Measurements from ENCODE around the gene SH3BP5.

Gene SH3BP5

DNA sequence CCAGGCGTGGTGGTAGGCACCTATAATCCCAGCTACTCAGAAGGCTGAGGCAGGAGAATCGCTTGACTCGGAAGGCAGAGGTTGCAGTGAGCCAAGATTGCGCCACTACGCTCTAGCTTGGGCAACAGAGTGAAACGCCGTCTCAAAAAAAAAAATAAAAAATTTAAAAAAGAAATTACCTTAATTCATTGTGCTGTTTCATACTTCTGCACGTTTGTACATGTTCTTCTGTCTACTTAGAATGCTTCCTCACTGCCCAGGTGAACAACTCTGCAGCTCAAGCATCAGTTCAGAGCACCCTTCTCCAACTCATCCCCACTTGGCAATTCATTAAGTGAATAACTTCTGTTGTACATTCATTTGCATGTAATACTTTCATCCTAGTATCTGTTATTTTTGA lies 112.3 kb downstream of the SH3BP5 start:
- TF ChIP-seq EP300 (IDR thresholded peaks at IDR 0.05; ENCODE audit: borderline replicate concordance) (no peak), TEAD4 (IDR thresholded peaks at IDR 0.05) (no peak), CREB1 (IDR thresholded peaks at IDR 0.05; ENCODE audit: low read depth) (no peak), TAF1 (IDR thresholded peaks at IDR 0.05; ENCODE audit: low read depth) (no peak), RAD21 (IDR thresholded peaks at IDR 0.05; ENCODE audit: low read depth) (no peak), CEBPB (IDR thresholded peaks at IDR 0.05) (no peak), ZBTB7A (IDR thresholded peaks at IDR 0.05; ENCODE audit: low read depth) (no peak), EGR1 (IDR thresholded peaks at IDR 0.05) (no peak), NFIC (IDR thresholded peaks at IDR 0.05) (no peak), TCF12 (IDR thresholded peaks at IDR 0.05; ENCODE audit: low read depth) (no peak), FOXM1 (IDR thresholded peaks at IDR 0.05; ENCODE audit: borderline replicate concordance, low read depth) (no peak), YY1 (IDR thresholded peaks at IDR 0.05; ENCODE audit: low read depth) (no peak)
- TF ChIP-seq, protein P1, sequence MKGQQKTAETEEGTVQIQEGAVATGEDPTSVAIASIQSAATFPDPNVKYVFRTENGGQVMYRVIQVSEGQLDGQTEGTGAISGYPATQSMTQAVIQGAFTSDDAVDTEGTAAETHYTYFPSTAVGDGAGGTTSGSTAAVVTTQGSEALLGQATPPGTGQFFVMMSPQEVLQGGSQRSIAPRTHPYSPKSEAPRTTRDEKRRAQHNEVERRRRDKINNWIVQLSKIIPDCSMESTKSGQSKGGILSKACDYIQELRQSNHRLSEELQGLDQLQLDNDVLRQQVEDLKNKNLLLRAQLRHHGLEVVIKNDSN (IDR thresholded peaks at IDR 0.05) = no peak
- TF ChIP-seq, protein P2, sequence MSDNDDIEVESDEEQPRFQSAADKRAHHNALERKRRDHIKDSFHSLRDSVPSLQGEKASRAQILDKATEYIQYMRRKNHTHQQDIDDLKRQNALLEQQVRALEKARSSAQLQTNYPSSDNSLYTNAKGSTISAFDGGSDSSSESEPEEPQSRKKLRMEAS (IDR thresholded peaks at IDR 0.05) = no peak
- TF ChIP-seq, protein P3, sequence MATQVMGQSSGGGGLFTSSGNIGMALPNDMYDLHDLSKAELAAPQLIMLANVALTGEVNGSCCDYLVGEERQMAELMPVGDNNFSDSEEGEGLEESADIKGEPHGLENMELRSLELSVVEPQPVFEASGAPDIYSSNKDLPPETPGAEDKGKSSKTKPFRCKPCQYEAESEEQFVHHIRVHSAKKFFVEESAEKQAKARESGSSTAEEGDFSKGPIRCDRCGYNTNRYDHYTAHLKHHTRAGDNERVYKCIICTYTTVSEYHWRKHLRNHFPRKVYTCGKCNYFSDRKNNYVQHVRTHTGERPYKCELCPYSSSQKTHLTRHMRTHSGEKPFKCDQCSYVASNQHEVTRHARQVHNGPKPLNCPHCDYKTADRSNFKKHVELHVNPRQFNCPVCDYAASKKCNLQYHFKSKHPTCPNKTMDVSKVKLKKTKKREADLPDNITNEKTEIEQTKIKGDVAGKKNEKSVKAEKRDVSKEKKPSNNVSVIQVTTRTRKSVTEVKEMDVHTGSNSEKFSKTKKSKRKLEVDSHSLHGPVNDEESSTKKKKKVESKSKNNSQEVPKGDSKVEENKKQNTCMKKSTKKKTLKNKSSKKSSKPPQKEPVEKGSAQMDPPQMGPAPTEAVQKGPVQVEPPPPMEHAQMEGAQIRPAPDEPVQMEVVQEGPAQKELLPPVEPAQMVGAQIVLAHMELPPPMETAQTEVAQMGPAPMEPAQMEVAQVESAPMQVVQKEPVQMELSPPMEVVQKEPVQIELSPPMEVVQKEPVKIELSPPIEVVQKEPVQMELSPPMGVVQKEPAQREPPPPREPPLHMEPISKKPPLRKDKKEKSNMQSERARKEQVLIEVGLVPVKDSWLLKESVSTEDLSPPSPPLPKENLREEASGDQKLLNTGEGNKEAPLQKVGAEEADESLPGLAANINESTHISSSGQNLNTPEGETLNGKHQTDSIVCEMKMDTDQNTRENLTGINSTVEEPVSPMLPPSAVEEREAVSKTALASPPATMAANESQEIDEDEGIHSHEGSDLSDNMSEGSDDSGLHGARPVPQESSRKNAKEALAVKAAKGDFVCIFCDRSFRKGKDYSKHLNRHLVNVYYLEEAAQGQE (IDR thresholded peaks at IDR 0.05; ENCODE audit: low read depth) = no peak

DNA sequence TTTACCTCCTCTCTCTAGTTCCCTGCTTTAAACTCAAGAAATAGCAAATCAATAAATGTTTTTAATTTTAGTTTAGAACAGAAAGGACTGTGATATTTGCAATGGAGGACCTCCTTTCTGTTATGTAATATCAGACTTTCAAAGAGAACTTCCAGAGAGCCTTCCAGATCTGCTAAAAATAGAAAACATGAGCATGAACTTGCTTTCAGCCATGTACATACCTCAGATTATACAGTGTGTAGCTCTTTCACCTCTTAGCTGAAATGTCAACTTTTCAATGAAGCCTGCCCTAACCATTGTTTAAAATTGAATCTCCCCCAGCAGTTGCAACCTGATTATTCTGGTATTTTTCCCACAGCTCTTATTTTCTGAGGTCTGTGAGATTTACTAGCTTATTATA lies 113.7 kb downstream of the SH3BP5 start:
- TF ChIP-seq EGR1 (IDR thresholded peaks at IDR 0.05) = no peak
- no peak for TF ChIP-seq TCF12 (IDR thresholded peaks at IDR 0.05; ENCODE audit: low read depth)
- TF ChIP-seq, protein P3 (IDR thresholded peaks at IDR 0.05; ENCODE audit: low read depth) = no peak
- TF ChIP-seq, protein P2 (IDR thresholded peaks at IDR 0.05) = no peak
- no peak for TF ChIP-seq EP300 (IDR thresholded peaks at IDR 0.05; ENCODE audit: borderline replicate concordance)
- no peak for TF ChIP-seq CREB1 (IDR thresholded peaks at IDR 0.05; ENCODE audit: low read depth)
- no peak for TF ChIP-seq TAF1 (IDR thresholded peaks at IDR 0.05; ENCODE audit: low read depth)
- no peak for TF ChIP-seq FOXM1 (IDR thresholded peaks at IDR 0.05; ENCODE audit: borderline replicate concordance, low read depth)
- no peak for TF ChIP-seq ZBTB7A (IDR thresholded peaks at IDR 0.05; ENCODE audit: low read depth)
- TF ChIP-seq, protein P1 (IDR thresholded peaks at IDR 0.05) = no peak
- TF ChIP-seq NFIC (IDR thresholded peaks at IDR 0.05) = no peak
- TF ChIP-seq CEBPB (IDR thresholded peaks at IDR 0.05) = no peak
- no peak for TF ChIP-seq YY1 (IDR thresholded peaks at IDR 0.05; ENCODE audit: low read depth)

DNA sequence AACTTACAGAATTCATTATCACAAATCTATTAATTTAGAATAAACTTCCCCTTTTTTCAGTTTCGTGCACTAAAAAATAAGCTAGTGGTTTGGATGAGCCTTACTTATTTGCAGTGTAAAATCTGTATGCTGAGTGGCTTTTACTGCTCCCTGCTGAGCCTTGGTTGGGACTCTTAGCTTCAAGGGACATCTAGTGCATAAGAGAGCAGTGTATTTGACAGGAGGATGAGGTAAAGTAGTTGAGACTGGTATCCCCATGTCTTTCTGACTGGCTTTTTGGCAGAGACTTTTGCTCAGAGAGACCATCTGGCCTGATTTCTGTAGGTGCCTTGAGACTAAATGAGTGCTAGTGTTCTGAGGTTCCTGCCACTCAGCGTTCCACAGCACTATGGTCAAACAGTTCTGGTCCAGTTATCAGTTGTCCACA lies 114.5 kb downstream of the SH3BP5 start:
- TF ChIP-seq NFIC (IDR thresholded peaks at IDR 0.05) = no peak
- TF ChIP-seq, protein P2 (IDR thresholded peaks at IDR 0.05) = no peak
- TF ChIP-seq, protein P1 (IDR thresholded peaks at IDR 0.05) = no peak
- TF ChIP-seq YY1 (IDR thresholded peaks at IDR 0.05; ENCODE audit: low read depth) = no peak

DNA sequence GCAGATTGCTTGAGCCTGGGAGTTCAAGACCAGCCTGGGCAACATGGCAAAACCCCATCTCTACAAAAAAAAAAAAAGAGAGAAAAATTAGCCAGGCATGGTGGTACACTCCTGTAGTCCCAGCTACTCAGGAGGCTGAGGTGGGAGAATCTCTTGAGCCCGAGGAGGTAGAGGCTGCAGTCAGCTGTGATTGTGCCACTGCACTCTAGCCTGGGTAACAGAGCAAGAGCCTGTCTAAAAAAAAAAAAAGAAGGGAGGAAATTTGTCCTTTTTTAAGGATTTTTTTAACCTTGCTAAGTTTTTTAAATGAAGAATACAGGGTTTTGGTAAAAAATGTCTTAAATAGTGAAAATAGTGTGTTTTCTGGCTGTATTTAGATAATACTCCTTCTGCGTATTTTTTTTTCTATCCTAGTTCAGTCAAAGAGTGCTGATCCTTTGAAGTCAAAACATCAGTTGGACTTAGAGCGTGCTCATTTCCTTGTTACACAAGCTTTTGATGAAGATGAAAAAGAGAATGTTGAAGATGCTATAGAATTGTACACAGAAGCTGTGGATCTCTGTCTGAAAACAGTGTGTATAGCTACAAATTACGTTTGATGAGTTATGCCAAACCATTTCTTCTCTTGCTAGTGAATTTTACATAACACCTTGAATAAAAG lies 115.2 kb downstream of the SH3BP5 start:
- no peak for TF ChIP-seq EP300 (IDR thresholded peaks at IDR 0.05; ENCODE audit: borderline replicate concordance)
- no peak for TF ChIP-seq CREB1 (IDR thresholded peaks at IDR 0.05; ENCODE audit: low read depth)
- no peak for TF ChIP-seq CEBPB (IDR thresholded peaks at IDR 0.05)
- TF ChIP-seq FOXM1 (IDR thresholded peaks at IDR 0.05; ENCODE audit: borderline replicate concordance, low read depth) = no peak
- TF ChIP-seq NFIC (IDR thresholded peaks at IDR 0.05) = no peak
- TF ChIP-seq, protein P2 (IDR thresholded peaks at IDR 0.05) = no peak
- TF ChIP-seq, protein P1 (IDR thresholded peaks at IDR 0.05) = no peak
- no peak for TF ChIP-seq EGR1 (IDR thresholded peaks at IDR 0.05)
- TF ChIP-seq TAF1 (IDR thresholded peaks at IDR 0.05; ENCODE audit: low read depth) = no peak
- no peak for TF ChIP-seq ZBTB7A (IDR thresholded peaks at IDR 0.05; ENCODE audit: low read depth)
- no peak for TF ChIP-seq YY1 (IDR thresholded peaks at IDR 0.05; ENCODE audit: low read depth)
- TF ChIP-seq TEAD4 (IDR thresholded peaks at IDR 0.05) = no peak
- no peak for TF ChIP-seq TCF12 (IDR thresholded peaks at IDR 0.05; ENCODE audit: low read depth)
- TF ChIP-seq RAD21 (IDR thresholded peaks at IDR 0.05; ENCODE audit: low read depth) = no peak
- TF ChIP-seq, protein P3 (IDR thresholded peaks at IDR 0.05; ENCODE audit: low read depth) = no peak

Measured in Ishikawa (cell line).